GM18909 (cell line): ENCODE measurements around the gene RNF135.
A peak's percentile ranks its signal among the peaks of the same experiment; 100 is the strongest.
"Not testable (repeated sequence)": the region's sequence is repeated elsewhere in the genome, so short reads cannot be mapped to it uniquely, and the experiment has no call there.

Source experiments
- ATAC-seq: cut with Tn5 transposase; IDR thresholded peaks from one replicate; pipeline ENCODE4 v1.9.1; 2021; ENCODE audit warnings: mild to moderate bottlenecking; ENCODE audit not compliant: unreplicated experiment, poor library complexity

Gene RNF135

GRCh38 chr17:30970831-30971567 is at the start of gene RNF135:
RNF135 (plus strand) TSS chr17:30971039; CDS start chr17:30971074, 35 bp downstream.
- peak; percentile 60 for ATAC-seq

- ATAC-seq: no peak
Observed at GRCh38 chr17:30921544-30922196, 49.2 kb upstream of the RNF135 start, which contains the start of gene ADAP2. ADAP2 (plus strand) TSS chr17:30921945; CDS start chr17:30922015, 70 bp downstream.

- no peak for ATAC-seq
Observed at GRCh38 chr17:30922235-30923030, 48.4 kb upstream of the RNF135 start.

GRCh38 chr17:30924341-30924740 is 46.5 kb upstream of the RNF135 start:
- no peak for ATAC-seq

- ATAC-seq: no peak
Observed at GRCh38 chr17:30926516-30926915, 44.3 kb upstream of the RNF135 start.

- ATAC-seq: no peak
Observed at GRCh38 chr17:30927756-30928155, 43.1 kb upstream of the RNF135 start.

GRCh38 chr17:30928584-30928983 is 42.3 kb upstream of the RNF135 start:
- ATAC-seq: no peak

- ATAC-seq: no peak
Observed at GRCh38 chr17:30929081-30929633, 41.7 kb upstream of the RNF135 start.

GRCh38 chr17:30929861-30930260 is 41.0 kb upstream of the RNF135 start:
- ATAC-seq: not testable (repeated sequence)

GRCh38 chr17:30930495-30930894 is 40.3 kb upstream of the RNF135 start:
- ATAC-seq: no peak

GRCh38 chr17:30931582-30931981 is 39.3 kb upstream of the RNF135 start:
- ATAC-seq: not testable (repeated sequence)

- ATAC-seq: no peak
Observed at GRCh38 chr17:30933966-30934365, 36.9 kb upstream of the RNF135 start.

GRCh38 chr17:30939051-30939689 is 31.7 kb upstream of the RNF135 start:
- no peak for ATAC-seq

- ATAC-seq: no peak
Observed at GRCh38 chr17:30942308-30943079, 28.3 kb upstream of the RNF135 start.

- ATAC-seq: no peak
Observed at GRCh38 chr17:30947796-30948195, 23.0 kb upstream of the RNF135 start.

- ATAC-seq: no peak
Observed at GRCh38 chr17:30950189-30950588, 20.6 kb upstream of the RNF135 start.

- no peak for ATAC-seq
Observed at GRCh38 chr17:30950669-30951399, 20.0 kb upstream of the RNF135 start.

- ATAC-seq: no peak
Observed at GRCh38 chr17:30952638-30953393, 18.0 kb upstream of the RNF135 start.
